ENCODE data around the gene COL27A1. TPM values are rescaled to one million over a fixed set of nuclear protein-coding genes. Genes with fewer than 3 reads are reported as not detected.

COL27A1 gene
- total and polyA plus RNA-seq, 2 experiments from 2014 or later = 10.5 to 18.0 TPM

GRCh38 chr9:114151426-114151956 lies 3.8 kb upstream of the COL27A1 start:
- Mint-ChIP-seq H3K4me3 (no peak overlapping the region), H3K36me3 (ENCODE audit: low read depth) (no peaks in the 10 kb centered on the region; the same call in 2 of the 3 replicates), H3K9me3 (no peaks in the 10 kb centered on the region), H3K27me3 (ENCODE audit: insufficient read depth, low read depth, poor library complexity) (peaks cover 37% of the 10 kb centered on the region), H3K27ac (no peak overlapping the region), H3K4me1 (peaks cover 19% of the 10 kb centered on the region)
- H3K9me2 ChIP-seq (ENCODE audit: insufficient read depth) = no peaks in the 10 kb centered on the region
- H3K4me3 ChIP-seq = no peak overlapping the region
- no peak overlapping the region for H3K27ac ChIP-seq (ENCODE audit: low read depth)
- H3K36me3 ChIP-seq (ENCODE audit: insufficient read depth) = no peaks in the 10 kb centered on the region
- DNase-seq (ENCODE audit: low spot score) (no peak), ATAC-seq (no peak)
- peaks cover 24% of the 10 kb centered on the region for H3K4me1 ChIP-seq (ENCODE audit: insufficient read depth)
- no peaks in the 10 kb centered on the region for H3F3A ChIP-seq (replicated peaks; ENCODE audit: low read depth)
- peaks cover 33% of the 10 kb centered on the region for H3K27me3 ChIP-seq (ENCODE audit: insufficient read depth)
- H2AFZ ChIP-seq = no peak overlapping the region
- no peak overlapping the region for H3K4me2 ChIP-seq
- H3K79me2 ChIP-seq (replicated peaks; ENCODE audit: insufficient read depth) = no peaks in the 10 kb centered on the region
- no peaks in the 10 kb centered on the region for H4K20me1 ChIP-seq (replicated peaks; ENCODE audit: insufficient read depth)
- no peak for TF ChIP-seq ZNF331 (CRISPR knock-in tag; IDR thresholded peaks at IDR 0.05; ENCODE audit: low read depth)
- TF ChIP-seq, protein P1, sequence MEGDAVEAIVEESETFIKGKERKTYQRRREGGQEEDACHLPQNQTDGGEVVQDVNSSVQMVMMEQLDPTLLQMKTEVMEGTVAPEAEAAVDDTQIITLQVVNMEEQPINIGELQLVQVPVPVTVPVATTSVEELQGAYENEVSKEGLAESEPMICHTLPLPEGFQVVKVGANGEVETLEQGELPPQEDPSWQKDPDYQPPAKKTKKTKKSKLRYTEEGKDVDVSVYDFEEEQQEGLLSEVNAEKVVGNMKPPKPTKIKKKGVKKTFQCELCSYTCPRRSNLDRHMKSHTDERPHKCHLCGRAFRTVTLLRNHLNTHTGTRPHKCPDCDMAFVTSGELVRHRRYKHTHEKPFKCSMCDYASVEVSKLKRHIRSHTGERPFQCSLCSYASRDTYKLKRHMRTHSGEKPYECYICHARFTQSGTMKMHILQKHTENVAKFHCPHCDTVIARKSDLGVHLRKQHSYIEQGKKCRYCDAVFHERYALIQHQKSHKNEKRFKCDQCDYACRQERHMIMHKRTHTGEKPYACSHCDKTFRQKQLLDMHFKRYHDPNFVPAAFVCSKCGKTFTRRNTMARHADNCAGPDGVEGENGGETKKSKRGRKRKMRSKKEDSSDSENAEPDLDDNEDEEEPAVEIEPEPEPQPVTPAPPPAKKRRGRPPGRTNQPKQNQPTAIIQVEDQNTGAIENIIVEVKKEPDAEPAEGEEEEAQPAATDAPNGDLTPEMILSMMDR (conservative IDR thresholded peaks at IDR 0.05; ENCODE audit: low read depth in 2 of 2) = no peak
- no peak for TF ChIP-seq EZH2phosphoT487 (IDR thresholded peaks at IDR 0.05; ENCODE audit: unreplicated experiment)
- no peak for TF ChIP-seq ZNF462 (CRISPR knock-in tag; IDR thresholded peaks at IDR 0.05)
- no peak for TF ChIP-seq CREB1 (CRISPR knock-in tag; IDR thresholded peaks at IDR 0.05; ENCODE audit: low read depth)
- no peak for TF ChIP-seq JUNB (IDR thresholded peaks at IDR 0.05; ENCODE audit: unreplicated experiment)
- no peak for TF ChIP-seq EZH2 (IDR thresholded peaks at IDR 0.05; ENCODE audit: low read depth, unreplicated experiment)
- no peak for TF ChIP-seq STAT1 (IDR thresholded peaks at IDR 0.05; ENCODE audit: unreplicated experiment)
- no peak for TF ChIP-seq ETS1 (IDR thresholded peaks at IDR 0.05)
- TF ChIP-seq ZNF114 (CRISPR knock-in tag; IDR thresholded peaks at IDR 0.05) = no peak
- TF ChIP-seq POLR2AphosphoS5 (IDR thresholded peaks at IDR 0.05; ENCODE audit: low read depth) = no peak

Measured in GM23338 (cell line).